Mesenteric fat pad (tissue), 1 donor: ENCODE measurements around the gene WIPF1. TPM values are rescaled to one million over a fixed set of nuclear protein-coding genes. Genes with fewer than 3 reads are reported as not detected.

Experiments used
- DNase-seq: peaks from one replicate; pipeline ENCODE4 v3.0.0-alpha.2; 2020; ENCODE audit warnings: low spot score
- long read RNA-seq: library from polyadenylated mRNA; unstranded; transcript quantifications from one replicate; pipeline ENCODE4 v2.0.0, GENCODE V29; 2020
- total RNA-seq: library from RNA; stranded (reverse); fragmentation: NEBNext Ultra II Directional; extraction: Animal tissue kit (Norgen Biotek cat#: 25700); gene quantifications from one replicate; pipeline ENCODE4 v1.2.1, GENCODE V29; 2021
- donor health status: DM: yes; HTN: yes; CAD: no.

Gene WIPF1, protein sequence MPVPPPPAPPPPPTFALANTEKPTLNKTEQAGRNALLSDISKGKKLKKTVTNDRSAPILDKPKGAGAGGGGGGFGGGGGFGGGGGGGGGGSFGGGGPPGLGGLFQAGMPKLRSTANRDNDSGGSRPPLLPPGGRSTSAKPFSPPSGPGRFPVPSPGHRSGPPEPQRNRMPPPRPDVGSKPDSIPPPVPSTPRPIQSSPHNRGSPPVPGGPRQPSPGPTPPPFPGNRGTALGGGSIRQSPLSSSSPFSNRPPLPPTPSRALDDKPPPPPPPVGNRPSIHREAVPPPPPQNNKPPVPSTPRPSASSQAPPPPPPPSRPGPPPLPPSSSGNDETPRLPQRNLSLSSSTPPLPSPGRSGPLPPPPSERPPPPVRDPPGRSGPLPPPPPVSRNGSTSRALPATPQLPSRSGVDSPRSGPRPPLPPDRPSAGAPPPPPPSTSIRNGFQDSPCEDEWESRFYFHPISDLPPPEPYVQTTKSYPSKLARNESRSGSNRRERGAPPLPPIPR
- total RNA-seq: 84.0 TPM
- long read RNA-seq, partial matches to known transcripts: 13 of 33 reads
- long read RNA-seq, other reads (novel, unspliced or antisense): 15 of 33 reads

DNA sequence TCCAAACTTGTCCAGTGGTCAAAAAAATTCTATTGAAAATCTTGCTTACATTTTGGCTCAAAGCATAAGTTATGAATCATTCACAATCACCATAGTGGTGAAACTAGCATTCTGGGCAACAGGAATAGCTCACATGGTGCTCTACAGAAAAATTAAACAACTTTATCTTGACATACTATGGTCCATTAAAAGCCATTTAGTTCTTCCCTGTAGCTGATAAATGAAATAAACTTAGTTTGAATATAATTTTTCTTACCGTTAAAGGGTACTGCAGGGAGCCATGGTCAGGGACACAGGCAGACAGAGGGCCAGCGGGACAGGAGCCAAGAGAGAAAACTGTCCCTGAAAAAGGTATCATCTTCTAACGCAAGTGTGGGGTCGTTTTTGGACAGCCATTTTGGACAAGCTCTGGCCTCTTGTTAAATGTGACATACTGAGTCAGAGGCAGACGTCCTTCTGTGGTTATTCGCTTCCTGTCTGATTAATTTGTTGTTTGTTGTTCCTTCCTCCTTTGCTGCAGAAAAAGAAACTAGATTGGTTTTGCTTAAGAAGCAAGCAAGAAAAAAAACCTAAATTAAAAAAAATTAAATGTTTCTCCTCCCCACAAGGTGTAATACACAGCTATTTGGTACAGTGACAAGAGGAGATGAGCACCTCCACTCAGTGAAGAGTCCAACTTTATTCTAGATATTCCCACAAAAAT is at the start of gene WIPF1:
Gene WIPF1 (minus strand): TSS at position 460 of the 703 bp plus-strand sequence. CDS start 12,231 bp downstream, outside the sequence.
- no peak for DNase-seq

DNA sequence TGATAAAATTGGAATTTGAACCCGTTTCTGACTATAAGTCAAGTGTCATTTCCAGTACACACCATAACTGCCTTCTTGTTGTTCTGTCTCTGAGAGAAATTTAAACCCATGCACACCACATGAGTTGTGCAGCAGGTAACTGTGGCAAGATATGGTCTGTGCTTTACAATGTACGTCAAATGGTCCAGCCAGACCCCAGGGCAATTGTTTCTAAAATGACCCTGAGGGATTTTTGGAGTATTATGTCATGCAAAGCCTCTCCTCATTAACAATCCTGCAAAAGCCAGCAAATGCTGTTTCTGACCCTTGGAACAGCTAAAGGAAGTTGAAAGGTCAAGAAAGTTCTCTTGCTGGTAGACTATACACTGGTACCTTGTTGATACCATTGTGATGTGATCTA is 47.7 kb upstream of the WIPF1 start:
- no peak for DNase-seq

DNA sequence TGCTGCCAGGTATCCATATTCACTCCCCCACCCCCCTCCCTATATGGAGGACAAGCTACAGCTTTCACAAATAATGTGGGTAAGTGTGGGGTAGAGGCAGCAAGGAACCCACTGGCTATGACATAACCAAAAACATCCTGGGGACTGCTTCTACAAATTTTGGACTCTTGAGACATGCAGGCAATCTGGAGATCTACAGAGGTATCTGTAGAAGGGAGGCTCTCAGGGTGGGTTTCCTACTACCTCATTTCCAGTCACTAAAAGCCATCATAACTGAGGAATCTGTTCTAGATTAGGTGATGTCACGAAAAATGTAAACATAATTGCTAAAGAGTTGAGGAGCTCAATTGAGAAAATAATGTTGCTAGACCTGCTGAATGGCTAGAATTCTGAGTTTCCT is 46.8 kb upstream of the WIPF1 start:
- DNase-seq: no peak

DNA sequence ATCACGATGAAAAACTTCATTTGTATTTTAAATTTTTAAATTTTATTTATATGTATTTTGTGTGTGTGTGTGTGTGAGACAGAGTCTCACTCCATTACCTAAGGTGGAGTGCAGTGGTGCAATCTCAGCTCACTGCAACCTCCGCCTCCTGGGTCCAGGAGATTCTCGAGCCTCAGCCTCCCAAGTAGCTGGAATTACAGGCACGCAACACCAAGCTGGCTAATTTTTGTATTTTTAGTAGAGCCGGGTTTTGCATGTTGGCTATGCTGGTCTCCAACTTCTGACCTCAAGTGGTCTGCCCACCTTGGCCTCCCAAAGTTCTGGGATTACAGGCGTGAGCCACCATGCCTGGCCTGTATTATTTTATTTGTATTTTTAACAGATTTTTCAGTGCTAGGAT is 45.8 kb upstream of the WIPF1 start:
- DNase-seq: no peak

DNA sequence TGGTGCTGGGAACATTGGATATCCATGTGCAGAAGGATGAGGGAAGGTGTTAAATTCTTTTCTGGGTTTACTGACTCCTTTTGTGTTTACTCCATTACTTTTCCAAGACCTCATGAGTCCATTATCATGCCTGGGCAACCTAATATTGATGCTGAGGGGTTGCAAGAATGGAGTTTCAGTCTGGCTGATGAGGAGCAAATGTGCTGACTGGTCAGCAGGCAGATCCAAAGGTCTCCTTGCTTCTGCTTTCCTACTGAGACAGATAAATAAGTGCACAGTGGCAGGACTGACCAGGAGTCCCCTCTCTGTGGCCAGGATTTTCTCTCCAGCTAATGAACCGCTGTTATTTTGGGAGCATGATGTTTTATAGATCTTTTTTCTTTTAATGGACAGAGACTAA is 43.6 kb upstream of the WIPF1 start:
- no peak for DNase-seq

DNA sequence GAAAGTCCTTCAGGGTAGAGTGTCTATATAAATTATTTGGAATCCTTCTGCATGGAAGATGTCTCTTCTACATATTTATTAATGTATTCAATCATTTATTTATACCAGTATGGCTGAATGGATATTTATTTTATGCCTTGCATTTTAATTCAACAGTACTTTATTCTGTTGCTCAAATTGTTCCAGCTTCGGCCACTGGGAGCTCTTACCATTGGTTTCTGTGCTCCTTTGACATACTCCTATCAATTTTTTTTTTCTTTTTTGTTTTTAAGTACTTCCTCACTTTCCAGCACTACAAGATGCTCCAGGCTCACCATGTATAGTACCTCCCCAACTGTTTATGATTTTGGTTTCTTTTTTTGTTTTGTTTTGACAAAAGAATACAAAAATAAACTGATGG is 39.4 kb upstream of the WIPF1 start:
- no peak for DNase-seq

DNA sequence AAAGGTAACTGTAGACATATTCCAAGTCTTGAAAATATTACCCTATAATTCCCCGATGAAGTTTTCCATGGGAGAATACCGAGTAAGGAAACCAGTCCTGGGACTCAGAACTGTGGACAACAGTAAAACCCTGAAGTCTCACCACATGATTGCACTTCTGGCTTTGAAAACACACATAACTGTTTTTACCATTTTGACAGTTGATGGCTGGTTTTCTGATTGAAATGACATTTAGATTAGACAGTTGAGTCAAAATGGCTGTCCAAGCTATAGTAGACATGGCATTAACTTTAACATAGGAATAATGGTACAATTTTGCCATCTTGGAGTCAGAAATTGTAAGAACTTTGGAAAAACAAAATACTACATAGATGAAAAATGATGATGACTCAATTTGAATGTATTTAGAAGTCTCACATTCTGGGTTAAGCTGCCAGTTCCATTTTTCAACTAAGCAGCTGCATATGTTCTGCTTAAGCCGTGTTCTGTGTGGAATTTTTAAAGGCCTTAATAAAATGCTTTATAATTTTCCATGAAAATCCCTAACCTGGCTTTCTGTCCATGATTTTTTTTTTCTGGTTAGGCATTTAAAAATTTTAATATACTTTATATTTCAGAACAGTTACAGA is 38.3 kb upstream of the WIPF1 start:
- no peak for DNase-seq

DNA sequence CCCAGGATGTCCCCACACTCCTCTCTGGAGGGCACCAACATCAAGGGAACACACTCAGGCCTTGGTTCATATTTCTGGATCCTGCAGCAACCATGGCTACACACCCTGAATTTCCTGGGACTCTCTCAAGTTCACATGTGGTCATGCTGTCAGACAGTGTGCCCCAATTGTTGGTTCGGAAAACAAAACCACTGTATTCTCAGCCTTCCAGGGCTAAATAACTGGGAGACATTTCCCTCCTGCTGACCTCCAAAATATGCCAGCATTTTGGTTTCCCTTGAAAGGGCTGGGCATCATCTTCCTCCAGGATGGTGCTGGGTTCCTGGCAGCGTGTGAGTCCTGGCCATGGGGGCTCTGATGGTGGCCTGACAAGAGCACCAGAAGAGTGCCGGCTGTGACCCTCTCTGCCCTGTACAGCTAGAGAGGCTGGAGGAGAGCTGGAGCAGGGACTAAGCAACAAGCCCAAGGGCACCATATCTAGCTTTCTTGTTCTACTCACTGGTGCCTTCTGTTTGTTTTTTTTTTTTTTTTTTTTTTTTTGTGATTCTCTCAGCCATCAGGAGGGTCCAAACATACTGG is 37.5 kb upstream of the WIPF1 start:
- DNase-seq: no peak

DNA sequence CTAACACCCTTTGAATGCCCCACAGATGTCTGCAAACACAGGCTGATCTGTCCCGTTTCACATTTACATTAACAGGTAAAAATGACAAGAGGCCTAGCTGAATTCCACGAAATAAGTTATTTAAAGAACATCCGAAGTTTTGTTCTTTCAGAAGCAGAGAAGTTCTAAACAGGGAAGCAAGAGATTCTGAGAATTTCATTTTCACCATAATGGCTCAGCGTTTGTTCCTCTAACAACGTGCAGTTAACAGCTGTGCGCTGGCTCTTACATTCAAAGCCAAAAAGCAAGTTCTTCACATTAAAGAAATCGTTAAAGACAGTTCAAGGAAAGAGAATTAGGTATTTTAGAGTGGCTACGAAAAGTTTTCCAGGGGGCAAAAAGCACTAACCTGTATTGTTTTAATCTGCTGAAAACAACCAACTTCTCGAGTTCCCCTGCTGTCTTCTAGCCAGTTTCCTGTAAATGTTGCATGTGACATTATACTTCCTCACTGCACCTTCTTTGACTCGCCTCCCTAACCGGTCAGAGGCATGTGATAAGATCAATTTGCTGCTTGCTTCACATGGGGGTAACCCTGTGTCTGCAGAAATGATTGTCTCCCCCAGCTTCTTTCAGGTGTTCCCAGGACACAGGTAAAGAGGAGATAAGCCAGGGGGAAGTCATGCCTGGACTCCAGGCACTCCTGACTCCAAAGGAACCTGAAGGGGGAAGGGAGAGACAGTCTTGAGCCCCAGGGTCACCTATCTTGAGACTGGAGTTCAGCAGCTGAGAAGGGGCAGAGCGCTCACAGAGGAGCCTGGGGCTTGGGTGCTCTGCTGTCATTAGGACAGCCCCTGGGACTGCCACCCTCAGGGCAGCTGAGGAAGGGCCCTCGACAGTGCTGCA is 36.8 kb upstream of the WIPF1 start:
- no peak for DNase-seq

DNA sequence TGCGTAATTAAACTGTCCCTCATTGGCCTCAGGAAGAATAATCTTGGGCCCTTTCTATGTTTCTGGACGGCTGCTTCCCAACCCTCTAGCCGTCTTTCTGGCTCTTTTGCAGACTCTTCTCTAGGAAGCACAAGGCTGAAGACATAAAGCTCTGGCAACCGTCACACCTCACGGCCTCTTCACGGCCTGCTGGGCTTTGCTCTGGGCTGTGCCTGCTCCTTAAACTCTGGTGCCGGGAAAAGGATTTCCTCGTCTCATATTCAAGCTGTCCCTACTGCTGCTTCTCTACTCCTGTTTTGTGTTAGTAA is 36.0 kb upstream of the WIPF1 start:
- DNase-seq: no peak

DNA sequence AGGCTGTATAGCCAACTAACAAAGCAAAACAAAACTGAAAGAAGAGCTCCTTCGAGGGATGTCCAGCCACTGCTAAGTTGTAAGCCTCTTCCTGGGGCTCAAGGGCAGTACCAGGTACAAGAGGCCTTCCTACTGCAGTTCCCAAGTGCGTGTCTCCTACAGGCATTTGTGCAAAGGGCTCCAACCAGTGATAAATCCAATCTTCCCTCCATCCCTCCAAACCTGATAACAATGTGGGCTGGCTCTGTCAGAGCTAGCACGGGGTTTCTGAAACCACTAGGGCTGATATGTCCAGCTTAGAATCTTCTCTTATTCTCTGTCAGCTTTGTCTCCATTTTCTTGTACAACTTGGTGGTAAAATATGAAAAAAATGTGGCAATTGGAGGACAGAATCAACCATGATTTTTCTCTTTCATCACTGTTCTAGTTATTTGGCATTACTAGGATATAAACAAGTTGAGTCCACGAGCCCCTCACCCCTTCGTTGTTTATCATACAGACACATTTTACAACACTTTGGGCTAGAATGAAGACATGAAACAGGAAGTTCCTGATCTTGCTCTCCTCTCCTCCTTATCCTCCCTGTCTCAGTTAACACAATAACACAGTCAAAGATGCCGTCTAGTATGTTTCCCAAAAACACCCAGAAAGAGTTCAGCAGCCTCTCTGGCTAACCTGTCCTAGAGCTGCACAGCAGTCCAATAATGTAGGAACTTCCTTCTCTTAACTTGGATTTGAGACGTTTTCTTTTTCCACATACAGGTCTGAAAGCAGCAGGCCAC is 35.4 kb upstream of the WIPF1 start:
- no peak for DNase-seq

DNA sequence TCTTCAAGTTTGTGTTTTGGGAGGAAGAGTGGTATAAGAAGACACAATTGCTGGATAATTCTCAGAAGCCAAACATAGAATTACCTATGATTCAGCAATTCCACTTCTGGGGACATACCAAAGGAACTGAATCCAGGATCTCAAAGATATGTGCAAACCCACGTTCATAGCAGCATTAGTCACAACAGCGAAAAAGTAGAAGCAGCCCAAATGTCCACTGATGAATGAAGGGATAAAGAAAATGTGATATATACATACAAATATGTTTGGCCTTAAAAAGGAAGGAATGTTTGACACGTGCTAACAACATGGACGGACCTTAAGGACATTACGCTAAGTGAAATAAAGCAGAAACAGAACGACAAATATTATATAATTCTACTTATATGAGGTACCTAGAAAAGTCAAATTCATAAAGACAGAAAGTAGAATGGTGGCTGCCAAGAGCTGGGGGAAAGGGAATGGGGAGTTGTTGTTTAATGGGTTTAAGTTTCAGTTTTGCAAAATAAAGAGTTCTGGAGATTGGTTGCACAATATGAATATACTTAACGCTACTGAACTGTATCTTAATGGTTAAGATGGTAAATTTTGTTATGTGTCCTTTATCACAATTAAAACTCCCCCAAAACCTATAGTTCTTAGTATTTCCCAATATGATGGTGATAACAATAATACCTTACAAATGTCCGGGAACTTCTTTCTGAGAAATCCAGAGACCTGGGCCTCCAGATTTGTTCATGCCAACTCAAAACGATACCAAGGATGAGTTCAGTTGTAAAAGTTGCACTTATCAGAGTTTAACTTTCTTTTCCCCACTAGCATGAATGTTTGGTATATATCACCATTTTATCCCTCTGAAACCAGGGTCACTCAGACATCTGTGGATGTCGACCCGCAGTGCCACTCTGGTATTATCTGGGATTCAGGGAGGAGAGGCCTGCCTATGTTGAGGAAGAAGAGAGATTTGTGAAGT is 33.7 kb upstream of the WIPF1 start:
- DNase-seq: no peak

DNA sequence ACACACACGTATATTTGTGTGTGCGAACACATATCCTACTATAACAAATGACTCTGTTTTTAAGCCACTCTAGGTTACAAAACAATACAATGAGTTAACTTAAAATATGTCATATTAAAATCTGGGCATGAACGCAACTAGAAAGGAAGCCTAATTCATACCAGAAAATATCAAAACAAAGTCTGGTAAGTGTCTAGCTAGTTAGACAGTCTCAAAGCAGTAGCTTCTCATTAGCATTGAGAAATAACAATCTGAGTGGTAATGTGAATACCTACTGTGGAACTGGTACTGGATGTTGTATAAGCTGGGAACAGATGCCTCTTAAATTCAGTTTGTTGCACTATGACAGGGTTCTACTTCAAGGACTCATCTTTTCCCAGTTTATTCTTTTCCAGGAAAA is 32.5 kb upstream of the WIPF1 start:
- no peak for DNase-seq

DNA sequence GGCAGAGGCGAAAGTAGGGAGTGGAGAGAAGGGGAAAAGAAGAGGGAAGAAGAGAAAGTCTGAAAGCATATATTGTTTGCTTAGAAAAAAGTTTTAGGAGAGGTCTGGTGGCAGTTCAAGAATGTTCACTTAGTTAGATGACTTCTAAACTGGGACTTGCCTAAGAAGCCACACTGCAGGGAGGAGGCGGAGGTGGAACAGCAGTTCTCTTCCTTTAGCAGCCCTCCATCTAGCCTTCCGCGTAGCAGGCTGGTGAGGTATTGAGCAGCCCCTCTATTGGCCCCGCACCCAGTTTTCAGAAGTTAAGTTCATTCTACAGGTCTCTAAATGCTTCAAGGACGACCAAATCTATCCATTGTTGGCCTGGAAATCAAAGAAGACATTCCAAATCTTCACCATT is 31.9 kb upstream of the WIPF1 start:
- DNase-seq: no peak

DNA sequence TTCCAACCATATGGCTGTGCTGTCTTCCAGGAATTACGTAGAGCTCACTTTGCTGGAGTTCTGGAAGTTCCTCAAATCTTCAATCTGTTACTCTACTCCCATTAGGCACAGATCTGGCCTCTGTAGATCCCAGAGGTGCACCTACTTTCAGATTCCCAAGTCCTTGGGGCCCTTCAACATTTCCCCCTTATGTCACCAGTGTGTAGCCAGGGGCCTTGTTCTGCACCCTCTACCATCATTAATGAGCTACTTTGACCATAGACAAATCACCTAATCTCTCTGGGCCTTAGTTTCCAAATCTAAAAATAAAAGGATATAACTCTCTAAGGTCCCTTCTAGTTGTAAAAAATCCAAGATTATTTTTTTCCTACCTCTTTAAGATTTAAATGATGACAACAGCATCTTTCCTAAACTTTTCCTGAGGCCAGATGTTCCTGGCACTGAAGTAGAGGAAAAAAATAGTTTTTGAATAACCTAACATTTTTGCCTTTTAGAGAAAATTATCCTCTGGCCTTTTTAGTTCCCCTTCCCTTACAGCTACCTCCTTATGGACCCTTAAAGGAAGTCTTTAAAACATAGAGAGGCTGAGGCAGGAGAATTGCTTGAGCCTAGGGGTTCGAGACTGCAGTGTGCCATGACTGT is 31.0 kb upstream of the WIPF1 start:
- no peak for DNase-seq

DNA sequence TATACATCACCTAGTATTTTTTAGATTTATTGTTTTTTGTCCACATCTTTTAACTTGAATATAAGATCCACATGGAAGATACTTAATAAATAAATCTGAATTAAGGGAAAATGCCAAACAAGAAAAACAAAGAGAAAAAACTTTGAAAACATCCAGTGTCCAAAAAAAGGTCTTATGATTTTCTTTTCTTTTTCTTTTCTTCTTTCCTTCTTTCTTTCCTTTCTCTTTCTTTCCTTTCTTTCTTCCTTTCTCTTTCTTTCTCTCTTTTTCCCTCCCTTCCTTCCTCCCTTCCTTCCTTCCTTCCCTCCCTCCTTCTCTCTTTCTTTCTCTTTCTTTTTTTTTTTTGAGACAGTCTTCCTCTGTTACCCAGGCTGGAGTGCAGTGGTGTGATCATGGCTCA is 29.6 kb upstream of the WIPF1 start:
- no peak for DNase-seq

DNA sequence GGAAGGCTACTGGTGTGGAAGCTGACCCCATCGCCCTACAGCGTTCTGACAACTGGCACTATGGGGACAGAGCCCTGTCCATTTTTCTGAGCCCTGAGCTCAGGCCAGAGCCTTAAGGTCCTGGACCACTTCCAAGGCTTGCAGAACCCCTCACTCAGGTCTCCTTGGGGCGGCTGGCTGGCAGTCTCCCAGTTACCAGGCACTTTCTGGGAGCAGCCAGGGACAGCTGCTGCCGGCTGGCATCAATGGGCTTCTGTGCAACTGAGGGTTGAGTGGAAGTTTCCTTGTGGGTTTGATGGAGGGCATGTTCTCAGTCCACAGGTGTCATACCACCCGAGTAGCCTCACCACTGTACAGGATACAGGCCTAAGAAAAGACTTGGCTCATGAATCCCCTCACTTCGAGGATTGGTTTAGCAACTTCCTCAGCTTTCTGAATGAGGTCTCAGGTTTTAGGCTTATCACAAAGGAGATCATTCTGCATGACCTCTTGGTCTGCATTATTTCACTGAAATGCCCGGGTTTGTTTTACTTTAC is 27.4 kb upstream of the WIPF1 start:
- no peak for DNase-seq

DNA sequence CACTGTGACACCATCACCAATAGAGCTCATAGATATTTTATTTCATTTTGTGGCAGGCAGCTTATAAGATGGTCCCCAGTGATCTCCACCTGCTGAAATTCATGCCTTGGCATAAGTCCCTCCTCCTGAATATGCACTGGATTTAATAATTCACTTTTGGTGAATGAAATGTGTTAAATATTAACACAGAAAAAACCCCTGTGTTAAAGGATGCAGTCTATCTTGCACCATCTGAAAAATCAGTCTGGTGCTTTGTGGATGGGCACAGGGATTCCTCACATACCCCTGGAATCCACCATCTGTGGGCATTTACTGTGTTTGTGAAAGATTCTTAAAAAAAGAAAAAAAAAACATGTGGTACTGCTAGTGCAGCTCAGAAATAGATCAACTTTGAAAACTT is 26.1 kb upstream of the WIPF1 start:
- DNase-seq: no peak
